Amygdala (tissue), 56 donors: ENCODE results near the gene DNER.
A peak's percentile ranks its signal among the peaks of the same experiment; 100 is the strongest.
"Not testable (repeated sequence)": the region's sequence is repeated elsewhere in the genome, so short reads cannot be mapped to it uniquely, and the experiment has no call there.

ENCODE experiments used
- DNase-seq, 56 donors: peaks; one replicate each; lab custom pipeline; 2025; lab: John Stamatoyannopoulos, UW

DNER gene

GRCh38 chr2:229417176-229417575 is 297.2 kb downstream of the DNER start:
- DNase-seq, result no peak

- peak in 34 of 56 donors; percentile 9 to 75 (median 31) for DNase-seq
These were observed 298.1 kb downstream of the DNER start for GRCh38 chr2:229416116-229416694.

GRCh38 chr2:229414631-229415030 is 299.7 kb downstream of the DNER start:
- DNase-seq, result no peak

- DNase-seq, result no peak
These were observed 301.7 kb downstream of the DNER start for GRCh38 chr2:229412686-229413085.

GRCh38 chr2:229410946-229411345 is 303.4 kb downstream of the DNER start:
- DNase-seq, result no peak

- no peak for DNase-seq
These were observed 304.1 kb downstream of the DNER start for GRCh38 chr2:229410264-229410663.

GRCh38 chr2:229409751-229410181 is 304.6 kb downstream of the DNER start:
- DNase-seq, result no peak

- DNase-seq, result no peak
These were observed 305.4 kb downstream of the DNER start for GRCh38 chr2:229408962-229409361.

GRCh38 chr2:229408356-229408755 is 306.0 kb downstream of the DNER start:
- DNase-seq, result peak in 1 of 56 donors; percentile 18

- DNase-seq, result peak in 20 of 56 donors; percentile 9 to 76 (median 37)
These were observed 307.2 kb downstream of the DNER start for GRCh38 chr2:229407170-229407569.

GRCh38 chr2:229405796-229406195 is 308.6 kb downstream of the DNER start:
- no peak for DNase-seq

GRCh38 chr2:229403296-229403695 is 311.1 kb downstream of the DNER start:
- DNase-seq, result no peak

- no peak for DNase-seq
These were observed 313.0 kb downstream of the DNER start for GRCh38 chr2:229401171-229401865.

- DNase-seq, result no peak
These were observed 320.4 kb downstream of the DNER start for GRCh38 chr2:229393926-229394325.

GRCh38 chr2:229392196-229392595 is 322.2 kb downstream of the DNER start:
- peak in 1 of 56 donors; percentile 24 for DNase-seq

GRCh38 chr2:229388731-229389130 is 325.6 kb downstream of the DNER start:
- DNase-seq, result no peak

GRCh38 chr2:229387866-229388265 is 326.5 kb downstream of the DNER start:
- no peak for DNase-seq

- no peak for DNase-seq
These were observed 334.2 kb downstream of the DNER start for GRCh38 chr2:229380101-229380625.

GRCh38 chr2:229378386-229378785 is 336.0 kb downstream of the DNER start:
- DNase-seq, result no peak

GRCh38 chr2:229376866-229377265 is 337.5 kb downstream of the DNER start:
- DNase-seq, result no peak

GRCh38 chr2:229375251-229375650 is 339.1 kb downstream of the DNER start:
- no peak for DNase-seq

- DNase-seq, result not testable (repeated sequence)
These were observed 341.0 kb downstream of the DNER start for GRCh38 chr2:229373311-229373710.
